RWPE2 (cell line): ENCODE data around the gene ARHGAP15.

Experiments used
- ATAC-seq: fragments of 200-7000 bp; cut with Tn5 transposase; 3 replicates; pipeline ENCODE4 v1.9.1; 2021; ENCODE audit warnings: low read depth
- DNase-seq: peaks from one replicate; pipeline ENCODE4 v3.0.0-alpha.2; 2020; ENCODE audit warnings: low spot score
- H3K27ac ChIP-seq: fragments of 450-650 bp; 2 replicates; pipeline ENCODE4 v1.5.1; 2017; ENCODE audit warnings: mild to moderate bottlenecking; ENCODE audit not compliant: poor library complexity, severe bottlenecking
- H3K27me3 ChIP-seq: fragments of 250-450 bp; sonication (Bioruptor Pico); 2 replicates; pipeline ENCODE4 v1.5.1; 2021; ENCODE audit warnings: mild to moderate bottlenecking, moderate library complexity; ENCODE audit not compliant: insufficient read depth, poor library complexity, severe bottlenecking
- H3K36me3 ChIP-seq: fragments of 250-450 bp; sonication (Bioruptor Pico); 2 replicates; pipeline ENCODE4 v1.5.1; 2020; ENCODE audit warnings: low read depth, mild to moderate bottlenecking, moderate library complexity
- H3K4me1 ChIP-seq: fragments of 250-450 bp; sonication (Bioruptor Pico); 2 replicates; pipeline ENCODE4 v1.5.1; 2021; ENCODE audit warnings: mild to moderate bottlenecking, moderate library complexity; ENCODE audit not compliant: insufficient read depth, poor library complexity, severe bottlenecking
- H3K4me3 ChIP-seq: fragments of 250-450 bp; sonication (Bioruptor Pico); 2 replicates; pipeline ENCODE4 v1.5.1; 2021; ENCODE audit warnings: mild to moderate bottlenecking, moderate library complexity; ENCODE audit not compliant: severe bottlenecking
- H3K9me3 ChIP-seq: fragments of 250-450 bp; sonication (Bioruptor Pico); 2 replicates; pipeline ENCODE4 v1.5.1; 2021; ENCODE audit warnings: mild to moderate bottlenecking, moderate library complexity; ENCODE audit not compliant: severe bottlenecking
- CTCF ChIP-seq: fragments of 450-650 bp; IDR thresholded peaks from one replicate; pipeline ENCODE4 v1.5.1; 2017; ENCODE audit warnings: mild to moderate bottlenecking, moderate library complexity; ENCODE audit not compliant: poor library complexity, severe bottlenecking

ARHGAP15 gene

DNA sequence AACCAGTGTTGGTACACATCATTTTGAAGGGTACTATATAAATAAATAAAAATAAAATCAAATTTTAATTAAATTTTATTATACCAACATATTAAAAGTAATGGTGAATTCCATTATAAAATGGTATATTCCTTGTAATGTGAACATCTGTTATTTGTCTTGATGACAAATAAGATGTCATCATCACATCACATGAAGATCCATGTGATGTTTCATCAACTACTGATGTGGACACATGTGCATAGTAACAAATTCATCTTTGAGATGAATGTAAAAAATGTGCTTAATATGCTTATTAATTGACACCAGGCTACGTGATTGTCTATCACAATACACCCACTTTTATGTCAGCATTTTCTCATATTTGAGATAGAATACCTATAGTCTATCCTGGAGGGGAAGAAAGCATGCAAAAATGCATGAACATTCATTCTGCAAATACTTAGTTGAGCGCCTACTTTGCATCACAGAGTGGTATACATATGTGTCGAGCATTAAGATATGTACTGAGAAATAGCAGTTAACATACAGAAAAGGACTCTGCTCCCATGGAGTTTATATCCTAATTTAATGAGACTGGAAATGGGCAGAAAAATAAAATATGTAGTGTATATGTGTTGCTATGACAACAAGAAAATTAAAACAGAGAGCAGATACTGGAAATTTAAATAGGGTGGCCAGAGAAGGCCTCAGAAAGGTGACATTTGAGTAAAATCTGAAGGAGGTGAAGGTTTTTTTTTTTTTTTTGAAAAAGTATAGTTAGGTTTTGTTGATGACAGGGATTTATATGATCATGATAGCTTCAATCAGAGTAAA lies 281.1 kb downstream of the ARHGAP15 start:
- no peak for ATAC-seq
- no peaks in the 10 kb centered on the region for H3K4me1 ChIP-seq
- no peaks in the 10 kb centered on the region for H3K9me3 ChIP-seq
- H3K27me3 ChIP-seq, result no peaks in the 10 kb centered on the region
- DNase-seq, result no peak
- no peak overlapping the region for H3K27ac ChIP-seq
- no peak for TF ChIP-seq CTCF
- H3K4me3 ChIP-seq, result no peak overlapping the region
- H3K36me3 ChIP-seq, result no peaks in the 10 kb centered on the region

GRCh38 chr2:143415571-143415970 lies 286.4 kb downstream of the ARHGAP15 start:
- DNase-seq, result no peak

DNA sequence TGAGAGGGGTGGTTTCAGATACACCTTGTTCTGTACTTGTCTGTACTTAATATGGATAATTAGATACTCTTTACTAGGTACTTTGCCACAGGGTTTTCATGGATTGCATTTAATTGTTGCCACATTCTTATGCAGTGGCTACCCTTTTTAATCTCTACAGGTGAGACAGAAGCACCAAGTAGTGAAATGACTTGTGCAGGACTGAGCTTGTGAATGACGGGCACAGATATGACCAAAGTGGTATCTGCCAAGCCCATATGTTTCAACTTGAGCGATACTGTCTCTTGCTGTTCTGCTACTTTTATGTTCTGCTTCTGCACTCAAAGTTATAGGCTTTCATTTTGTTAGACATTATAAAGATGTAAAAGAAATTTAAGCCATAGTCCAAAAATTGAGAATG lies 288.2 kb downstream of the ARHGAP15 start:
- Histone ChIP-seq H3K36me3 (no peaks in the 10 kb centered on the region), H3K9me3 (no peaks in the 10 kb centered on the region), H3K27me3 (no peaks in the 10 kb centered on the region), H3K4me3 (no peak overlapping the region), H3K27ac (no peak overlapping the region), H3K4me1 (no peaks in the 10 kb centered on the region)
- no peak for TF ChIP-seq CTCF
- no peak for DNase-seq
- no peak for ATAC-seq

More at GRCh38 chr2:143415571-143415970, 286.4 kb downstream of the ARHGAP15 start:
- H3K4me3 ChIP-seq, result no peak overlapping the region
- ATAC-seq, result no peak
- H3K9me3 ChIP-seq, result no peaks in the 10 kb centered on the region
- no peaks in the 10 kb centered on the region for H3K36me3 ChIP-seq
- H3K27ac ChIP-seq, result no peak overlapping the region
- H3K27me3 ChIP-seq, result no peaks in the 10 kb centered on the region
- no peaks in the 10 kb centered on the region for H3K4me1 ChIP-seq
- no peak for TF ChIP-seq CTCF

DNA sequence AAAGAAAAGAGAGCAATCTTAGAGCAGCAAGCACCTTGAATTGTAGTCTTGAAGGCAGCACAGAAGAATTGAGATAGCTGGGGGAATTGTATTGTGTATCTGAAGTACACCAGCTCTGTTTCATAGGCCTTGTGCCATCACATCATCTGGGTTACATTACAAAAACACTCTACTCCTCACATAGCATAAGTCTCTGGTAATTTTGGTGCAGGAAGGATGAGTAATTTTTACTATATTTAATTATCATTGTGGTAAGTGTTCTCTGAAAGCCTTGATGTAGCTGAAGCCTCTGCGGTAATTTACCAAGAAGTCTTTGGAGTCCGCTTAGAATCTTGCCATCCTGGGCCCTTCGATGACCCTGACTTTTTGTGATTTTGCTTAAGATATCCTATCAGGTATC lies 291.1 kb downstream of the ARHGAP15 start:
- TF ChIP-seq CTCF, result no peak
- Histone ChIP-seq H3K36me3 (no peaks in the 10 kb centered on the region), H3K9me3 (no peaks in the 10 kb centered on the region), H3K4me3 (no peak overlapping the region), H3K27me3 (no peaks in the 10 kb centered on the region), H3K4me1 (no peaks in the 10 kb centered on the region), H3K27ac (no peak overlapping the region)
- ATAC-seq (no peak), DNase-seq (no peak)

- no peak for TF ChIP-seq CTCF
- Histone ChIP-seq H3K36me3 (no peaks in the 10 kb centered on the region), H3K4me1 (no peaks in the 10 kb centered on the region), H3K9me3 (no peaks in the 10 kb centered on the region), H3K27me3 (no peaks in the 10 kb centered on the region), H3K27ac (no peak overlapping the region), H3K4me3 (no peak overlapping the region)
- ATAC-seq (no peak), DNase-seq (no peak)
Observed at GRCh38 chr2:143422681-143423080, 293.5 kb downstream of the ARHGAP15 start.
